Muscle layer of colon (tissue), 2 donors: Measurements from ENCODE around the gene TLE7.
A peak's percentile ranks its signal among the peaks of the same experiment; 100 is the strongest.

Source experiments
- H3K27ac ChIP-seq: one replicate; pipeline ENCODE4 v1.7.0; 2013; ENCODE audit warnings: low read depth, mild to moderate bottlenecking, low read length, moderate library complexity
- H3K27me3 ChIP-seq, 2 donors: one replicate each; pipeline ENCODE4 v1.7.0; 2013; ENCODE audit warnings: low read length in 2 of 2, mild to moderate bottlenecking in 2 of 2; ENCODE audit not compliant: insufficient read depth in 2 of 2, control insufficient read depth in 1 of 2
- H3K36me3 ChIP-seq: one replicate; pipeline ENCODE4 v1.7.0; 2013; ENCODE audit warnings: mild to moderate bottlenecking, low read length; ENCODE audit not compliant: insufficient read depth
- H3K4me1 ChIP-seq: one replicate; pipeline ENCODE4 v1.7.0; 2013; ENCODE audit warnings: mild to moderate bottlenecking, low read length; ENCODE audit not compliant: insufficient read depth
- H3K4me3 ChIP-seq, 2 donors: one replicate each; pipeline ENCODE4 v1.7.0; 2013; ENCODE audit warnings: low read length in 2 of 2, low read depth in 1 of 2, mild to moderate bottlenecking in 1 of 2, moderate library complexity in 1 of 2
- H3K9ac ChIP-seq: one replicate; pipeline ENCODE4 v1.7.0; 2013; ENCODE audit warnings: low read length
- H3K9me3 ChIP-seq: one replicate; pipeline ENCODE4 v1.7.0; 2013; ENCODE audit warnings: mild to moderate bottlenecking, low read length
- donor health status: abdominal sarcoma.
- donor health status: Adenocarcinoma of cecum.

TLE7 gene

GRCh38 chr16:71442051-71442440 is at the start of gene TLE7:
TLE7 (minus strand) TSS chr16:71442054; CDS start chr16:71433324, 8,730 bp downstream.
- H3K36me3 ChIP-seq, result no peaks in the 10 kb centered on the region
- no peak within 1 kb of the TSS for H3K9ac ChIP-seq
- H3K9me3 ChIP-seq, result peaks cover 14% of the 10 kb centered on the region
- no peak within 1 kb of the TSS for H3K4me3 ChIP-seq
- peaks cover 0 to 4% of the 10 kb centered on the region in 2 donors for H3K27me3 ChIP-seq
- no peak within 1 kb of the TSS for H3K27ac ChIP-seq
- no peaks in the 10 kb centered on the region for H3K4me1 ChIP-seq

- Histone ChIP-seq H3K36me3 (no peaks in the 10 kb centered on the region), H3K27me3 (no peaks in the 10 kb centered on the region), H3K4me3 (no peak overlapping the region), H3K9ac (no peak overlapping the region), H3K27ac (no peak overlapping the region), H3K9me3 (no peaks in the 10 kb centered on the region), H3K4me1 (no peaks in the 10 kb centered on the region)
These were observed 49.2 kb upstream of the TLE7 start for GRCh38 chr16:71491054-71491453.

GRCh38 chr16:71490361-71490760 is 48.5 kb upstream of the TLE7 start:
- no peaks in the 10 kb centered on the region for H3K9me3 ChIP-seq
- H3K27ac ChIP-seq, result no peak overlapping the region
- no peak overlapping the region for H3K4me3 ChIP-seq
- no peaks in the 10 kb centered on the region for H3K36me3 ChIP-seq
- H3K27me3 ChIP-seq, result no peaks in the 10 kb centered on the region
- H3K4me1 ChIP-seq, result no peaks in the 10 kb centered on the region
- no peak overlapping the region for H3K9ac ChIP-seq

- Histone ChIP-seq H3K27ac (no peak within 1 kb of the TSS), H3K36me3 (no peaks in the 10 kb centered on the region), H3K9ac (no peak within 1 kb of the TSS), H3K27me3 (no peaks in the 10 kb centered on the region), H3K4me3 (no peak within 1 kb of the TSS), H3K4me1 (no peaks in the 10 kb centered on the region), H3K9me3 (no peaks in the 10 kb centered on the region)
These were observed 47.3 kb upstream of the TLE7 start, which contains the start of gene ZNF19 for GRCh38 chr16:71489122-71489521. ZNF19 (minus strand) TSS chr16:71489324; CDS start chr16:71482114, 7,210 bp downstream.

- Histone ChIP-seq H3K27me3 (no peaks in the 10 kb centered on the region), H3K36me3 (no peaks in the 10 kb centered on the region), H3K9me3 (no peaks in the 10 kb centered on the region), H3K9ac (peak overlapping the region; percentile 90), H3K4me3 (peak overlapping the region; percentile 51 to 95), H3K27ac (peak overlapping the region; percentile 92), H3K4me1 (no peaks in the 10 kb centered on the region)
These were observed 42.4 kb upstream of the TLE7 start for GRCh38 chr16:71484006-71484893.

- Histone ChIP-seq H3K27ac (no peak overlapping the region), H3K4me1 (no peaks in the 10 kb centered on the region), H3K36me3 (peaks cover 9% of the 10 kb centered on the region), H3K4me3 (no peak overlapping the region), H3K9ac (no peak overlapping the region), H3K9me3 (no peaks in the 10 kb centered on the region), H3K27me3 (no peaks in the 10 kb centered on the region)
These were observed 40.7 kb upstream of the TLE7 start for GRCh38 chr16:71482569-71482968.

- Histone ChIP-seq H3K27ac (no peak overlapping the region), H3K9ac (no peak overlapping the region), H3K4me3 (no peak overlapping the region), H3K27me3 (no peaks in the 10 kb centered on the region), H3K9me3 (no peaks in the 10 kb centered on the region), H3K36me3 (peaks cover 25% of the 10 kb centered on the region), H3K4me1 (no peaks in the 10 kb centered on the region)
These were observed 39.1 kb upstream of the TLE7 start for GRCh38 chr16:71480956-71481355.

GRCh38 chr16:71479420-71479819 is 37.6 kb upstream of the TLE7 start:
- Histone ChIP-seq H3K27ac (no peak overlapping the region), H3K36me3 (peaks cover 38% of the 10 kb centered on the region), H3K4me3 (no peak overlapping the region), H3K27me3 (no peaks in the 10 kb centered on the region), H3K4me1 (no peaks in the 10 kb centered on the region), H3K9ac (no peak overlapping the region), H3K9me3 (no peaks in the 10 kb centered on the region)

GRCh38 chr16:71476457-71477124 is 34.7 kb upstream of the TLE7 start:
- H3K9ac ChIP-seq, result no peak overlapping the region
- no peak overlapping the region for H3K27ac ChIP-seq
- H3K36me3 ChIP-seq, result peaks cover 42% of the 10 kb centered on the region

GRCh38 chr16:71474864-71475263 is 33.0 kb upstream of the TLE7 start:
- peaks cover 44% of the 10 kb centered on the region for H3K36me3 ChIP-seq

More at GRCh38 chr16:71476457-71477124, 34.7 kb upstream of the TLE7 start:
- no peak overlapping the region for H3K4me3 ChIP-seq
- no peaks in the 10 kb centered on the region for H3K27me3 ChIP-seq
- H3K9me3 ChIP-seq, result no peaks in the 10 kb centered on the region
- no peaks in the 10 kb centered on the region for H3K4me1 ChIP-seq

GRCh38 chr16:71473891-71474290 is 32.0 kb upstream of the TLE7 start:
- no peak overlapping the region for H3K27ac ChIP-seq
- no peak overlapping the region for H3K9ac ChIP-seq
- H3K4me1 ChIP-seq, result no peaks in the 10 kb centered on the region
- H3K27me3 ChIP-seq, result no peaks in the 10 kb centered on the region
- H3K4me3 ChIP-seq, result no peak overlapping the region
- H3K36me3 ChIP-seq, result peaks cover 44% of the 10 kb centered on the region
- H3K9me3 ChIP-seq, result no peaks in the 10 kb centered on the region

More at GRCh38 chr16:71474864-71475263, 33.0 kb upstream of the TLE7 start:
- H3K9ac ChIP-seq, result no peak overlapping the region
- H3K9me3 ChIP-seq, result no peaks in the 10 kb centered on the region
- no peak overlapping the region for H3K27ac ChIP-seq
- H3K4me1 ChIP-seq, result no peaks in the 10 kb centered on the region
- no peak overlapping the region for H3K4me3 ChIP-seq
- no peaks in the 10 kb centered on the region for H3K27me3 ChIP-seq
